H9 (cell line): ENCODE measurements around the gene TXNRD1. TPM values are rescaled to one million over a fixed set of nuclear protein-coding genes. Genes with fewer than 3 reads are reported as not detected.

ENCODE experiments used
- DNase-seq: peaks from one replicate; pipeline ENCODE4 v3.0.0-alpha.2; 2017
- H2AFZ ChIP-seq: one replicate; pipeline ENCODE4 v1.6.1; 2013; ENCODE audit warnings: mild to moderate bottlenecking, low read length, control low read depth, moderate library complexity
- H2AK5ac ChIP-seq: 2 replicates; pipeline ENCODE4 v1.6.1; 2013; ENCODE audit warnings: low read length, control low read depth, mixed read lengths; ENCODE audit not compliant: insufficient read length
- H2BK120ac ChIP-seq: one replicate; pipeline ENCODE4 v1.6.1; 2013; ENCODE audit warnings: low read depth, mild to moderate bottlenecking, low read length, control low read depth, inconsistent platforms; ENCODE audit not compliant: poor library complexity, severe bottlenecking
- H2BK12ac ChIP-seq: 2 replicates; pipeline ENCODE4 v1.6.1; 2013; ENCODE audit warnings: low read length, control low read depth, mixed read lengths, low read depth; ENCODE audit not compliant: insufficient read length
- H2BK15ac ChIP-seq: 2 replicates; pipeline ENCODE4 v1.6.1; 2013; ENCODE audit warnings: low read depth, low read length, control low read depth
- H2BK20ac ChIP-seq: one replicate; pipeline ENCODE4 v1.6.1; 2013; ENCODE audit warnings: low read depth, mild to moderate bottlenecking, low read length, control low read depth, inconsistent platforms; ENCODE audit not compliant: poor library complexity, severe bottlenecking
- H2BK5ac ChIP-seq: 2 replicates; pipeline ENCODE4 v1.6.1; 2013; ENCODE audit warnings: low read length, control low read depth, mixed read lengths; ENCODE audit not compliant: insufficient read length
- H3K14ac ChIP-seq: 2 replicates; pipeline ENCODE4 v1.6.1; 2013; ENCODE audit warnings: low read length, control low read depth; ENCODE audit not compliant: insufficient read depth
- H3K18ac ChIP-seq: 2 replicates; pipeline ENCODE4 v1.6.1; 2013; ENCODE audit warnings: low read depth, mild to moderate bottlenecking, mixed read lengths, low read length, control low read depth; ENCODE audit not compliant: insufficient read length
- H3K23ac ChIP-seq: 2 replicates; pipeline ENCODE4 v1.6.1; 2013; ENCODE audit warnings: low read length, control low read depth, mixed read lengths, low read depth; ENCODE audit not compliant: insufficient read length
- H3K23me2 ChIP-seq: 2 replicates; pipeline ENCODE4 v1.6.1; 2013; ENCODE audit warnings: low read depth, mild to moderate bottlenecking, mixed read lengths, low read length, control low read depth; ENCODE audit not compliant: insufficient read length, poor library complexity, severe bottlenecking
- H3K27ac ChIP-seq: 2 replicates; pipeline ENCODE4 v1.5.1; 2013; ENCODE audit warnings: low read length, control low read depth, mixed read lengths, low read depth; ENCODE audit not compliant: insufficient read length
- H3K27me3 ChIP-seq: 2 replicates; pipeline ENCODE4 v1.6.1; 2013; ENCODE audit warnings: low read length, control low read depth, inconsistent platforms; ENCODE audit not compliant: insufficient read depth
- H3K4ac ChIP-seq: 2 replicates; pipeline ENCODE4 v1.6.1; 2013; ENCODE audit warnings: low read depth, mild to moderate bottlenecking, control low read depth, inconsistent platforms, low read length, moderate library complexity
- H3K4me1 ChIP-seq: 2 replicates; pipeline ENCODE4 v1.6.1; 2013; ENCODE audit warnings: low read length, control low read depth, inconsistent platforms; ENCODE audit not compliant: insufficient read depth
- H3K4me2 ChIP-seq: 2 replicates; pipeline ENCODE4 v1.6.1; 2013; ENCODE audit warnings: low read length, control low read depth, mixed read lengths; ENCODE audit not compliant: insufficient read length, insufficient read depth
- H3K56ac ChIP-seq: 2 replicates; pipeline ENCODE4 v1.6.1; 2013; ENCODE audit warnings: low read depth, mild to moderate bottlenecking, mixed read lengths, low read length, control low read depth; ENCODE audit not compliant: insufficient read length
- H3K79me1 ChIP-seq: 2 replicates; pipeline ENCODE4 v1.6.1; 2013; ENCODE audit warnings: low read depth, mild to moderate bottlenecking, moderate library complexity, low read length, control low read depth, inconsistent platforms; ENCODE audit not compliant: insufficient read depth, poor library complexity, severe bottlenecking
- H3K79me2 ChIP-seq: 2 replicates; pipeline ENCODE4 v1.6.1; 2013; ENCODE audit warnings: low read length, control low read depth, inconsistent platforms; ENCODE audit not compliant: insufficient read depth
- H3K9ac ChIP-seq: 2 replicates; pipeline ENCODE4 v1.6.1; 2013; ENCODE audit warnings: low read length, control low read depth, mixed read lengths; ENCODE audit not compliant: insufficient read length; ENCODE audit errors: extremely low read depth
- H3K9me3 ChIP-seq: one replicate; pipeline ENCODE4 v1.6.1; 2013; ENCODE audit warnings: low read depth, low read length, inconsistent platforms; ENCODE audit not compliant: control insufficient read depth
- H3T11ph ChIP-seq: one replicate; pipeline ENCODE4 v1.6.1; 2013; ENCODE audit warnings: mild to moderate bottlenecking, low read length, control low read depth, inconsistent platforms
- H4K20me1 ChIP-seq: one replicate; pipeline ENCODE4 v1.6.1; 2013; ENCODE audit not compliant: control insufficient read depth, insufficient read length, insufficient read depth
- H4K5ac ChIP-seq: 2 replicates; pipeline ENCODE4 v1.6.1; 2013; ENCODE audit warnings: low read depth, mild to moderate bottlenecking, mixed read lengths, low read length, control low read depth; ENCODE audit not compliant: insufficient read length
- H4K8ac ChIP-seq: replicated peaks from 2 replicates; pipeline ENCODE4 v1.6.1; 2013; ENCODE audit warnings: low read length, control low read depth, mixed read lengths, low read depth; ENCODE audit not compliant: insufficient read length
- H4K91ac ChIP-seq: 2 replicates; pipeline ENCODE4 v1.6.1; 2013; ENCODE audit warnings: low read depth, mild to moderate bottlenecking, moderate library complexity, mixed read lengths, low read length, control low read depth; ENCODE audit not compliant: insufficient read length
- H3K27ac Mint-ChIP-seq, 3 experiments: 2 replicates in 2 of 3; 3 replicates in 1 of 3; pipeline ENCODE4 v1.8.0; 2020 to 2021; ENCODE audit warnings: mixed read lengths in 3 of 3, mild to moderate bottlenecking in 1 of 3, moderate library complexity in 1 of 3
- H3K27me3 Mint-ChIP-seq: 2 replicates; pipeline ENCODE4 v1.8.0; 2021; ENCODE audit warnings: low read depth, mild to moderate bottlenecking, moderate library complexity, mixed read lengths
- H3K36me3 Mint-ChIP-seq, 3 experiments: 2 replicates in 2 of 3; 3 replicates in 1 of 3; pipeline ENCODE4 v1.8.0; 2020 to 2021; ENCODE audit warnings: low read depth in 3 of 3, mixed read lengths in 3 of 3; ENCODE audit not compliant: insufficient read depth in 1 of 3
- H3K4me1 Mint-ChIP-seq, 2 experiments: 2 replicates each; pipeline ENCODE4 v1.8.0; 2020; ENCODE audit warnings: mixed read lengths in 2 of 2
- H3K4me3 Mint-ChIP-seq, 2 experiments: 2 replicates in 1 of 2; 3 replicates in 1 of 2; pipeline ENCODE4 v1.8.0; 2020 to 2021; ENCODE audit warnings: mild to moderate bottlenecking in 2 of 2, mixed read lengths in 2 of 2, moderate library complexity in 1 of 2
- H3K9me3 Mint-ChIP-seq, 2 experiments: 2 replicates in 1 of 2; 3 replicates in 1 of 2; pipeline ENCODE4 v1.8.0; 2020; ENCODE audit warnings: mild to moderate bottlenecking in 2 of 2, mixed read lengths in 2 of 2, moderate library complexity in 1 of 2
- CTCF ChIP-seq: fragments of 200-600 bp; sonication (generic); conservative IDR thresholded peaks from 3 replicates; pipeline ENCODE4 v1.8.0; 2021; ENCODE audit warnings: antibody characterized with exemption, mild to moderate bottlenecking
- WGBS: extraction: QIAGEN DNeasy Blood & Tissue Kit; methylation state at CpG from one replicate; pipeline ENCODE4 v1.1.7; 2013; ENCODE audit warnings: missing lambda C conversion rate, low lambda C conversion rate, mixed read lengths; ENCODE audit not compliant: insufficient read length; ENCODE audit errors: extremely low coverage; 5-methylcytosine and 5-hydroxymethylcytosine counted together
- total RNA-seq: library from RNA; stranded (reverse); gene quantifications from 2 replicates; pipeline ENCODE4 v1.2.1, GENCODE V29; 2021

The TXNRD1 gene
- total RNA-seq, 1 experiment from 2014 or later, result 100 TPM

GRCh38 chr12:104197264-104197663, 18.3 kb upstream of the TXNRD1 start:
- Histone ChIP-seq H3K14ac (no peak overlapping the region), H3T11ph (no peak overlapping the region), H4K20me1 (no peaks in the 10 kb centered on the region), H2BK20ac (no peak overlapping the region), H4K5ac (no peak overlapping the region), H2AK5ac (no peak overlapping the region), H3K56ac (no peak overlapping the region), H3K79me2 (no peaks in the 10 kb centered on the region), H2BK12ac (no peak overlapping the region), H4K91ac (no peak overlapping the region), H3K4me1 (no peaks in the 10 kb centered on the region), H2BK5ac (no peak overlapping the region), H3K9ac (no peak overlapping the region), H3K18ac (no peak overlapping the region), H3K27ac (no peak overlapping the region), H3K23me2 (no peaks in the 10 kb centered on the region), H2BK120ac (no peak overlapping the region), H3K9me3 (no peaks in the 10 kb centered on the region), H3K4me2 (no peak overlapping the region), H2BK15ac (no peak overlapping the region), H3K23ac (no peak overlapping the region), H2AFZ (no peak overlapping the region), H3K27me3 (no peaks in the 10 kb centered on the region), H3K4ac (no peak overlapping the region), H3K79me1 (no peaks in the 10 kb centered on the region), H4K8ac (no peak overlapping the region)
- Mint-ChIP-seq H3K36me3 (peaks cover 3 to 16% (median 10%) of the 10 kb centered on the region in 3 experiments; a peak in 6 of 7 replicates), H3K9me3 (peaks cover 11 to 15% of the 10 kb centered on the region in 2 experiments), H3K4me3 (no peak overlapping the region), H3K4me1 (no peaks in the 10 kb centered on the region), H3K27ac (no peak overlapping the region), H3K27me3 (no peaks in the 10 kb centered on the region; the same call in none of the 2 replicates)
- no peak for TF ChIP-seq CTCF
- no peak for DNase-seq
- WGBS, result no CpG with 5 or more reads among the region's 2 CpGs
